ENCODE data around the gene TTLL6. TPM values are rescaled to one million over a fixed set of nuclear protein-coding genes. Genes with fewer than 3 reads are reported as not detected.

Gene TTLL6
- total RNA-seq, 1 experiment from 2014 or later: 0.29 TPM

DNA sequence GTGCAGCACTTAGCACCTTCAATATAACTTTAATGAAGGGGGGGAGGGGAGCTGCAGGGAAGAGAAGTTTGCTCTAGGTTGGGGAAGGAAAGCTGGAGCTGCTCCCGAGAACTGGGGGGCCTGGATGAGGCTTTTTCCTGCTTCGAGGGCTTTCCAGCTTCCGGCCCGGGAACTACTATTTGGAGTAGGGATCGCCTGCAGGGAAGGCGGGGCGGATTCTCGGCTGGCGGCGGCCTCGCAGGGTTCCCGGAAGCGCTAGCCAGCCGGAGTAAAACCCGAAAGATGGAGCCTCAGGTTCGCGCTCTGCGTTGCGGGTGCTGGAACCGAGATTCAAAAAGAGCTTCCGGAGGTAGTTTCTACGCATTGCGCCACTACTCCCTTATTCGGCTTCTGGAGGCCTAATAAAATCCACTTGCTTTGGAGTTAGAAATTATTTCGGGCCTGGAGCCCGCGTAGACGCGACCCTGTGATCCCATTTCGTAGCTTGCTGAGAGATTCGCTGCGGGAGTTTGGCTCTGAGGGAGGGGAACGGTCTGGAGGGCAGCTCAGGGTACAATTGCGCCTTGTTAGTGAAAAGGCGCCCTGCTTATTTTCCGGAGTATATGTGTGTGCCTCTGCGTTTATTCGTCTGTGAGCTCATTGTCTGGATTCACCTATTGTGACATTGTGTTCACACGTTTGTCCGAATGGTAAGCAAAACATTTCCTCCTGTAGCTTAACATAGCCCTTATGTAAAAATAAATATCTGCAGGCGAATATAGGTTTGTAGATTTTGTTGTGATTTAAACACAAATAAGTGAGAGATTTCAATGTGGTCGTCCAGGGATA lies 93.4 kb downstream of the TTLL6 start:
- Histone ChIP-seq H3K36me3 (ENCODE audit: low read depth, low read length) (no peaks in the 10 kb centered on the region), H3K27me3 (ENCODE audit: low read length) (no peaks in the 10 kb centered on the region), H4K20me1 (ENCODE audit: low read length) (no peaks in the 10 kb centered on the region), H2AFZ (ENCODE audit: low read length) (peak overlapping the region; percentile 66), H3K9me3 (ENCODE audit: low read length) (no peaks in the 10 kb centered on the region), H3F3A (ENCODE audit: low read length, unreplicated experiment) (peaks cover 5% of the 10 kb centered on the region), H3K9me2 (replicated peaks; ENCODE audit: low read length) (no peaks in the 10 kb centered on the region), H3K4me1 (ENCODE audit: insufficient read depth, low read length) (peaks cover 36% of the 10 kb centered on the region), H3K79me2 (ENCODE audit: low read length) (peaks cover 99% of the 10 kb centered on the region), H3K27ac (ENCODE audit: low read length) (peak overlapping the region; percentile 85), H3K4me2 (ENCODE audit: low read length) (peak overlapping the region; percentile 85), H3K9ac (ENCODE audit: low read length) (peak overlapping the region; percentile 90), H3K4me3 (ENCODE audit: low read length) (peak overlapping the region; percentile 90)
- intact Hi-C loops (cut with micrococcal nuclease): loop anchor here (1.0 to 2.0 kb wide), 5 partner anchors 23 to 169 kb away; partner anchors contain the start of gene ATP5MC1
- ChIA-PET CTCF (interaction anchor here (0.5 to 5.0 kb wide), 19 partner anchors 11 to 309 kb away, joined by 3 to 76 read pairs (median 5); partner anchors contain the start of gene TTLL6), POLR2A (ENCODE audit: unreplicated experiment) (interaction anchor here (0.5 to 1.3 kb wide), 14 partner anchors 8 to 452 kb away, joined by 3 to 5 read pairs (median 4); no protein-coding TSS in a partner anchor)
- ATAC-seq (peak; percentile 0), DNase-seq (peak; percentile 81)
- no peak for TF ChIP-seq EZH2 (IDR thresholded peaks at IDR 0.05; ENCODE audit: low read length, unreplicated experiment)
- TF ChIP-seq, protein P1, sequence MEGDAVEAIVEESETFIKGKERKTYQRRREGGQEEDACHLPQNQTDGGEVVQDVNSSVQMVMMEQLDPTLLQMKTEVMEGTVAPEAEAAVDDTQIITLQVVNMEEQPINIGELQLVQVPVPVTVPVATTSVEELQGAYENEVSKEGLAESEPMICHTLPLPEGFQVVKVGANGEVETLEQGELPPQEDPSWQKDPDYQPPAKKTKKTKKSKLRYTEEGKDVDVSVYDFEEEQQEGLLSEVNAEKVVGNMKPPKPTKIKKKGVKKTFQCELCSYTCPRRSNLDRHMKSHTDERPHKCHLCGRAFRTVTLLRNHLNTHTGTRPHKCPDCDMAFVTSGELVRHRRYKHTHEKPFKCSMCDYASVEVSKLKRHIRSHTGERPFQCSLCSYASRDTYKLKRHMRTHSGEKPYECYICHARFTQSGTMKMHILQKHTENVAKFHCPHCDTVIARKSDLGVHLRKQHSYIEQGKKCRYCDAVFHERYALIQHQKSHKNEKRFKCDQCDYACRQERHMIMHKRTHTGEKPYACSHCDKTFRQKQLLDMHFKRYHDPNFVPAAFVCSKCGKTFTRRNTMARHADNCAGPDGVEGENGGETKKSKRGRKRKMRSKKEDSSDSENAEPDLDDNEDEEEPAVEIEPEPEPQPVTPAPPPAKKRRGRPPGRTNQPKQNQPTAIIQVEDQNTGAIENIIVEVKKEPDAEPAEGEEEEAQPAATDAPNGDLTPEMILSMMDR (conservative IDR thresholded peaks at IDR 0.05; ENCODE audit: low read depth, low read length): no peak
- no peak for TF ChIP-seq EZH2phosphoT487 (IDR thresholded peaks at IDR 0.05; ENCODE audit: borderline replicate concordance, low read length)
- TSS peak; percentile 1 for BruUV-seq (replicated peaks)

- no peaks in the 10 kb centered on the region for H4K20me1 ChIP-seq (ENCODE audit: low read length)
- peak; percentile 23 for ATAC-seq
- H3K4me1 ChIP-seq (ENCODE audit: insufficient read depth, low read length): peaks cover 36% of the 10 kb centered on the region
- H3K27me3 ChIP-seq (ENCODE audit: low read length): no peaks in the 10 kb centered on the region
- POLR2A ChIA-PET (ENCODE audit: unreplicated experiment): interaction anchor here (0.6 to 1.3 kb wide), 9 partner anchors 11 to 250 kb away, joined by 3 to 6 read pairs (median 4); no protein-coding TSS in a partner anchor
- peaks cover 100% of the 10 kb centered on the region for H3K79me2 ChIP-seq (ENCODE audit: low read length)
- BruUV-seq (replicated peaks): no TSS peak
- peak within 1 kb of the TSS; percentile 66 for H2AFZ ChIP-seq (ENCODE audit: low read length)
- peak within 1 kb of the TSS; percentile 90 for H3K9ac ChIP-seq (ENCODE audit: low read length)
- H3K36me3 ChIP-seq (ENCODE audit: low read depth, low read length): no peaks in the 10 kb centered on the region
- H3K27ac ChIP-seq (ENCODE audit: low read length): peak within 1 kb of the TSS; percentile 85
- H3K9me3 ChIP-seq (ENCODE audit: low read length): no peaks in the 10 kb centered on the region
- peak; percentile 96 for DNase-seq
- peak within 1 kb of the TSS; percentile 85 for H3K4me2 ChIP-seq (ENCODE audit: low read length)
- no peaks in the 10 kb centered on the region for H3K9me2 ChIP-seq (replicated peaks; ENCODE audit: low read length)
- H3K4me3 ChIP-seq (ENCODE audit: low read length): peak within 1 kb of the TSS; percentile 90
- TF ChIP-seq EZH2 (IDR thresholded peaks at IDR 0.05; ENCODE audit: low read length, unreplicated experiment): no peak
- TF ChIP-seq, protein P1 (conservative IDR thresholded peaks at IDR 0.05; ENCODE audit: low read depth, low read length): no peak
- TF ChIP-seq EZH2phosphoT487 (IDR thresholded peaks at IDR 0.05; ENCODE audit: borderline replicate concordance, low read length): no peak
- H3F3A ChIP-seq (ENCODE audit: low read length, unreplicated experiment): peaks cover 5% of the 10 kb centered on the region
- CTCF ChIA-PET: interaction anchor here (0.6 to 5.0 kb wide), 10 partner anchors 15 to 162 kb away, joined by 3 to 76 read pairs (median 12); no protein-coding TSS in a partner anchor
- intact Hi-C loops (cut with micrococcal nuclease): loop anchor here (1.0 to 2.0 kb wide), 4 partner anchors 34 to 170 kb away; partner anchors contain the start of gene ATP5MC1
Measured at GRCh38 chr17:48722915-48723422, 94.1 kb downstream of the TTLL6 start, which contains the start of gene PRAC2. PRAC2 (plus strand) TSS chr17:48723185; CDS start chr17:48724411, 1,226 bp downstream.
